RWPE2 (cell line): ENCODE results near the gene PRDM16.

Experiments
- ATAC-seq: fragments of 200-7000 bp; cut with Tn5 transposase; 3 replicates; pipeline ENCODE4 v1.9.1; 2021; ENCODE audit warnings: low read depth
- DNase-seq: peaks from one replicate; pipeline ENCODE4 v3.0.0-alpha.2; 2020; ENCODE audit warnings: low spot score
- H3K27ac ChIP-seq: fragments of 450-650 bp; 2 replicates; pipeline ENCODE4 v1.5.1; 2017; ENCODE audit warnings: mild to moderate bottlenecking; ENCODE audit not compliant: poor library complexity, severe bottlenecking
- H3K27me3 ChIP-seq: fragments of 250-450 bp; sonication (Bioruptor Pico); 2 replicates; pipeline ENCODE4 v1.5.1; 2021; ENCODE audit warnings: mild to moderate bottlenecking, moderate library complexity; ENCODE audit not compliant: insufficient read depth, poor library complexity, severe bottlenecking
- H3K36me3 ChIP-seq: fragments of 250-450 bp; sonication (Bioruptor Pico); 2 replicates; pipeline ENCODE4 v1.5.1; 2020; ENCODE audit warnings: low read depth, mild to moderate bottlenecking, moderate library complexity
- H3K4me1 ChIP-seq: fragments of 250-450 bp; sonication (Bioruptor Pico); 2 replicates; pipeline ENCODE4 v1.5.1; 2021; ENCODE audit warnings: mild to moderate bottlenecking, moderate library complexity; ENCODE audit not compliant: insufficient read depth, poor library complexity, severe bottlenecking
- H3K4me3 ChIP-seq: fragments of 250-450 bp; sonication (Bioruptor Pico); 2 replicates; pipeline ENCODE4 v1.5.1; 2021; ENCODE audit warnings: mild to moderate bottlenecking, moderate library complexity; ENCODE audit not compliant: severe bottlenecking
- H3K9me3 ChIP-seq: fragments of 250-450 bp; sonication (Bioruptor Pico); 2 replicates; pipeline ENCODE4 v1.5.1; 2021; ENCODE audit warnings: mild to moderate bottlenecking, moderate library complexity; ENCODE audit not compliant: severe bottlenecking
- TF ChIP-seq, protein P1 (sequence below): fragments of 450-650 bp; IDR thresholded peaks from one replicate; pipeline ENCODE4 v1.5.1; 2017; ENCODE audit warnings: mild to moderate bottlenecking, moderate library complexity; ENCODE audit not compliant: poor library complexity, severe bottlenecking

The PRDM16 gene

DNA sequence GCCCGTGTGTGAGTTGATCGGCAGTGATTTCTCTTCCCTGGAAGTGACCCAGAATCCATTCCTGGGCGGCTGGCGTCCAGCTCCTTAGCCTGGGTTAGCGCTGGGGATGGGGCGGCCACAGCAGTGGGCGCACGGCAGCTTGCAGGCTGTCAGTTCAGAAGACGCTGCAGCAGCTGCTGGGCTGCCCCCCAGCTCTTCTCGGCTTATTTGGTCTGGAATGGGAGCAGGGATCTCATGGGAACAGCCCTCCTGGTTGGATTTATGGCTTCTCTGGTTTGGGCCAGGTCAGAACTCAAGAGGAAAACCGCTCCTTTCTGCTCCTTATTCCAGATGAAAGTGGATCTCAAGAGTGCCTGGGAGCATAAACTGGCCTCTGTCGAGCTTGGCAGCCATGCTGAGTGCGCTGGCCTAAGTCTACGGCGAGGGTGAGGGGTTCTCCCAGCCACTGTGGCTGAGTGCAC, 148.2 kb downstream of the PRDM16 start:
- Histone ChIP-seq H3K9me3 (no peaks in the 10 kb centered on the region), H3K27ac (no peak overlapping the region), H3K36me3 (no peaks in the 10 kb centered on the region), H3K4me3 (no peak overlapping the region), H3K4me1 (no peaks in the 10 kb centered on the region), H3K27me3 (peaks cover 29% of the 10 kb centered on the region)
- TF ChIP-seq, protein P1, sequence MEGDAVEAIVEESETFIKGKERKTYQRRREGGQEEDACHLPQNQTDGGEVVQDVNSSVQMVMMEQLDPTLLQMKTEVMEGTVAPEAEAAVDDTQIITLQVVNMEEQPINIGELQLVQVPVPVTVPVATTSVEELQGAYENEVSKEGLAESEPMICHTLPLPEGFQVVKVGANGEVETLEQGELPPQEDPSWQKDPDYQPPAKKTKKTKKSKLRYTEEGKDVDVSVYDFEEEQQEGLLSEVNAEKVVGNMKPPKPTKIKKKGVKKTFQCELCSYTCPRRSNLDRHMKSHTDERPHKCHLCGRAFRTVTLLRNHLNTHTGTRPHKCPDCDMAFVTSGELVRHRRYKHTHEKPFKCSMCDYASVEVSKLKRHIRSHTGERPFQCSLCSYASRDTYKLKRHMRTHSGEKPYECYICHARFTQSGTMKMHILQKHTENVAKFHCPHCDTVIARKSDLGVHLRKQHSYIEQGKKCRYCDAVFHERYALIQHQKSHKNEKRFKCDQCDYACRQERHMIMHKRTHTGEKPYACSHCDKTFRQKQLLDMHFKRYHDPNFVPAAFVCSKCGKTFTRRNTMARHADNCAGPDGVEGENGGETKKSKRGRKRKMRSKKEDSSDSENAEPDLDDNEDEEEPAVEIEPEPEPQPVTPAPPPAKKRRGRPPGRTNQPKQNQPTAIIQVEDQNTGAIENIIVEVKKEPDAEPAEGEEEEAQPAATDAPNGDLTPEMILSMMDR: no peak
- DNase-seq: no peak
- ATAC-seq: no peak

DNA sequence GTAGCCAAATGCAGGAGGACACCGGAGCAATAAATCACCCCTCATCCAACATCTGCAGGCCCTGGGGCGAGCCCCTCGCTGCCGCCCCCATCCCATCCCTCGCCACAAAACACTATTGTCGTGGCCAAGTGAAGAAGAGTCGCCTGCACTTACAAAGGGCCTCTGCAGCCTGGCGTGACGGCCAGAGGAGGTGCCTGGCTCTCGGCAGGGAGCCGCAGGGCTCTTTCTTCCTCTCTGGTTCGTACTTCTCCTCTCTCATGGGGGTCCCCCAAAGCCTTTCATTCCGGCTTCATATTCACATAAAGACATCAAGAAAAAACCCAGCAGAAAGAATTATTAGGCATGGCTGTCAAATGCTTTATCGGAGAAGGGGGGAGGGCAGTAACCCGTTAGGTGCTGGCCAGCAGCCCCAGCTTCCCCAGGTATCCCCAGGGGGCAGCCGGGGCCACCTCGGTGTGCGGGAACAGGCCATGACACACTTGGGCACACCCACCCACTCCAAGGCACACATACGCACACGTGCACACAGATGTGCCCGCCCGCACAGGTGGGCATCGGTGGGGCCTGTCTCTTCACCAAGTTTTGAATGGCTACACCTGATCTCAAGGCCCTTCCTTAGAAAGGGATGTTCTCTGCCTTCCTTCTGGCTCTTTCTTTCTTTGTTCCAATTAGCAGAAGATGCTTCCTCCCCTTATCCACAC, 149.1 kb downstream of the PRDM16 start:
- Histone ChIP-seq H3K27me3 (peaks cover 29% of the 10 kb centered on the region), H3K4me3 (no peak overlapping the region), H3K4me1 (no peaks in the 10 kb centered on the region), H3K36me3 (no peaks in the 10 kb centered on the region), H3K9me3 (no peaks in the 10 kb centered on the region), H3K27ac (no peak overlapping the region)
- no peak for DNase-seq
- no peak for ATAC-seq
- TF ChIP-seq, protein P1: no peak

DNA sequence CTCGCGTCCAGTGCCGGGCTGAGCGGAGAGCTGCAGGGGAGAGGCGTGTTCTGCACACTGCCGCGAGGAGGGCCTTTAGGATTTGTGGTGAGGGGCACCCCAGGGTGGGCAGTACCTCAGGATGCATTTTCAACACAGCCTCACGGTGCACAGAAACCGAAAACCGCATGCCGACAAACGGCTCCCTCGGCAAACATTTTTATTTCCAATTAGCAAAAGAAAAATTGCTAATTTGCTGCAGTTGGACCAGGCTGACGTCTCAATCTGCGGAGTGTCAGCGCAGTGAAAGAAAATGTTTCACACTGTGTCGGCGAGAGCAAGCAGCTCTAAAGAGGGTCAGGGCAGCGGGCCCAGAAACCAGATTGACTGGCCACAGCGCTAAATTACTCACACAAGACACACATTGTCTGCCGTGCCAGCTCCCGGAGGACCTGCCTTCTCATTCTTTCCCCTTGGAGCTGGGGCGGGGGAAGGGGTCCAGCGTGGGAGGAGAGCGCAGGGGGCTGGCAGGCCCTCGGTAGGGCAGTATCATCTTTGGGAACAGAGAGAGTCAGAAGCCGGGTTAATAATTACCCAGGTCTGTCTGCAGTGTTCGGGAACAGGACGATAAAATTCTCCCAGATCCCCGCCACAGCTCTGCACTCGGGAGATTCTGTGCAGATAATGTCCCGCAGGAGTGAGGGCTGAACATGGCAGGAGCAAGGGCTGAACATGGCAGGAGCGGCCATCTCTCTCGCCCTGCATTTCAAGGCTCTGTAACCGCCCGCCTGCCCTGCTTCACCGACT, 150.2 kb downstream of the PRDM16 start:
- Histone ChIP-seq H3K4me3 (no peak overlapping the region), H3K27me3 (peaks cover 29% of the 10 kb centered on the region), H3K9me3 (no peaks in the 10 kb centered on the region), H3K4me1 (no peaks in the 10 kb centered on the region), H3K36me3 (no peaks in the 10 kb centered on the region), H3K27ac (no peak overlapping the region)
- TF ChIP-seq, protein P1: no peak
- DNase-seq (no peak), ATAC-seq (no peak)

DNA sequence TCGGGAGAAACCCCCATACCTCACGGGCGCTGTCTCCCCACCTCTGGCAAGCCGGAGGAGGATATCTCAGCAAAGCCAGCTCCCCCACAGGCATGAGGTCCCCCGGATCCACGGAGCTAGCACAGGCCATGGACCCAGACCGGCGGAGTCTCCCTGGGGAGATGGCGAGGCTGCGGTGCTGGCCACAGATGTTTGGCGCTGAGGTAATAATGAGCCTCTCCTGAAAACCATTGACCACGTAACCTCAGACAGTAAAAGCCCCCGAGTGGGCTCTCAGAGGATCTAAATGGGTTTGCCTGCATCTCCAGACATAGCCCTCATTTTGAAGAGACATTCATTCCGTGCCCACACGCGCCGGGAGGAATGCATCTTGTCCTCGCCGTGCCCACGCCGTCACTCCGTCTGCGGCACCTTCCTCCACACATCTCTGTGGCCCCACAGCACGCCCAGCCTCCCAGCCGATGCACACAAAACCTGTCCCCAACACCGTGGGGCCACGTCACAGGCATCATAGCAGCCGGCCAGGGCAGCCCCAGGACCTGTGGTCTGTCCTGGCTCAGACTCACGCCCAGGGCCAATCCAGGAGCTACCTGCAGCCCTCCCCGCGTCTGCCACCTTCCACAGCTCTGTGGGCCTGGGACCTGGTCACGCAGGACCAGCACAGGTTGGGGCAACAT, 150.9 kb downstream of the PRDM16 start:
- no peak overlapping the region for H3K4me3 ChIP-seq
- no peaks in the 10 kb centered on the region for H3K9me3 ChIP-seq
- TF ChIP-seq, protein P1: no peak
- no peaks in the 10 kb centered on the region for H3K36me3 ChIP-seq
- ATAC-seq (no peak), DNase-seq (no peak)
- H3K27me3 ChIP-seq: peaks cover 32% of the 10 kb centered on the region
- H3K4me1 ChIP-seq: no peaks in the 10 kb centered on the region
- no peak overlapping the region for H3K27ac ChIP-seq
